Nucleus accumbens (tissue), 56 donors: ENCODE data around the gene NFATC1.

Experiments
- DNase-seq, 56 donors: peaks; one replicate each; lab custom pipeline; 2025; lab: John Stamatoyannopoulos, UW

Gene NFATC1

DNA sequence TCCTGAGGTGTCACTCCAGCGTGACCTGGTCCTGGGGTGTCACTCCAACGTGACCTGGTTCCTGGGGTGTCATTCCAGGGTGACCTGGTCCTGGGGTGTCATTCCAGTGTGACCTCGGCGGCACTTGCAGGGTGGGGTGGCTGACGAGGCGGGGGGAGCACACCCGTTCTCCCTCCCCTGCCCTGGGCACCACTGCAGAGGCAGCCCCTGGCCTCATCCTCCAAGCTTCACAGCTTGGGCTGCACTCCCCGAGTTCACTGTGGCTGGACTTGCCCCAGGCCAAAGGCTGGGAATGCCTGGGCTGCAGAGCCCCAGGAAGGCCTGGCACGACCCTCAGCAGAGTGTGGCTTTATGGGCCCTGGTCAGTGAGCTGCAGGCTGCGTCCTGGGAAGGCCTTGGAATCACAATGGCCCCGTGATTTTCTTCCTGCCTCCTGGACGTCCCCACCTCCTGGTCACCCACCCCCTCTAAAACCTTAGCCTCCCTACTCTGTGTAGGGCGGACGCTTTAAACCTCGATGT, 88.3 kb downstream of the NFATC1 start:
- no peak for DNase-seq

DNA sequence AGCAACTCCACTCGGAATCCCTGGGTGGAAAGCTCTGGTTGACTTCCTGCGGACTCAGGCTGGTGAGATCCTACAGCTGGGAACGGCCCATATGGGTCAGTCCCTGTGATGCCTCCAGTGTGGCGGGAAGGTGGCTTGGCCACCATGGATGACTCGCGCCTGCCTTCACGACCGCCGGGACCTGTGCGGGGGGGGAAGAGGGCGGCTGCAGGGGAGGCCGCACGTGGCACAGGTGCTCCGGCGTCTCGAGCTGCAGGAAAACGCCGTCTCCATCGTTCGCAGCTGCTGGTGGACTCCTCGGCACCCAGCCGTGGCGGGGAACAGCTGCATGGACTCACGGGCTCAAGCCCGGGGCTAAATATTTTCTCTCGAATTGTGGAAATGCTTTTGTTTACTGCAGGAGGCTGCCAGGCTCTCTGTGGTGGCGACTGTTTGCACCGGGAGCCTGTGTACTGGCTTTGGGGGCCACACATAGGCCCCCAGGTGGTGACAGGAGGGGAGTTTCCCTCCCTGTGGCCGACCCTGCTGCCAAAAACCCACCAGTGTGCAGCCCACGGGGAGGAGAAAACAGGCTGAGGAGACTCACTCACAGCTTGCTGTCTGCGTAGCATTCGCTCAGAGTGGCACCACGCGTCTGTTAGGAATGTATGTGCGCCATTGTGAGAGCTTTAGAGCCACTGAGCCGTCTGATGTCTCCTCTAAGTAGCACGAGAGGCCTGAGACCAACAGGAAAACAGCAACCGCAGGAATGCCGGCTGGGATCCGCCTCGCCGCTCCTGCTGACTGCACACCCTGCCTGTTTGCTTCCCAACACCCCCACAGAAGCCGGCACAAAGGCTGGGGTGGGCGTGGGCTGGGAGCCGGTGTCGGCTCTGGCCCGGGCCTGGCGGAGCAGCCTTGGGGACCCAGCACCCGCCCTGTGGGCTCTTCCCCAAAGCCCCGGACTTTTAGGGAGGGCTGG, 89.2 kb downstream of the NFATC1 start:
- DNase-seq: no peak

DNA sequence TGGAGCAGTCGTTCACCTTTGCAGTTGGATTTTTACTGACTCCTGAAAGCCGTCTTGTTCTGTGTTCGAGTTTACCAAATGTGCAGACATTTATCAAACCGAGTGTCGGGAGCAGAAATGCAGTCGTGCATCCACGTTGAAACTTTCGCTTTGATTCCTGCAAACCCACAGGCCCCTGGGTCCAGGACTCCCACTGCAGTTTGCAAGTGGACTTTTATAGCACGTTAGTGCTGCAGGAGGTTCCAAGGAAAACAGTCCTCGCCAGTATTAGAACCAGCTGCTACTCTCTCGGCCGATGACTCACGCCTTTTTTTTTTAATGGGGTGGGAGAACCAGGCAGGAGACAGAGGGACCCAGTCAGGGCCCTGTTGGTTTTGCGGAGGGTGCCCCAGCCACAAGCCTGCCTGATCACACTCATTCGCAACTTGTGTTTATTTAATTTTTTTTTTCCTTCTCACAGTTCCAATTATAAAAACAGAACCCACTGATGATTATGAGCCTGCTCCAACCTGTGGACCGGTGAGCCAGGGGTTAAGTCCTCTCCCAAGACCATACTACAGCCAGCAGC, 90.1 kb downstream of the NFATC1 start:
- DNase-seq: no peak

DNA sequence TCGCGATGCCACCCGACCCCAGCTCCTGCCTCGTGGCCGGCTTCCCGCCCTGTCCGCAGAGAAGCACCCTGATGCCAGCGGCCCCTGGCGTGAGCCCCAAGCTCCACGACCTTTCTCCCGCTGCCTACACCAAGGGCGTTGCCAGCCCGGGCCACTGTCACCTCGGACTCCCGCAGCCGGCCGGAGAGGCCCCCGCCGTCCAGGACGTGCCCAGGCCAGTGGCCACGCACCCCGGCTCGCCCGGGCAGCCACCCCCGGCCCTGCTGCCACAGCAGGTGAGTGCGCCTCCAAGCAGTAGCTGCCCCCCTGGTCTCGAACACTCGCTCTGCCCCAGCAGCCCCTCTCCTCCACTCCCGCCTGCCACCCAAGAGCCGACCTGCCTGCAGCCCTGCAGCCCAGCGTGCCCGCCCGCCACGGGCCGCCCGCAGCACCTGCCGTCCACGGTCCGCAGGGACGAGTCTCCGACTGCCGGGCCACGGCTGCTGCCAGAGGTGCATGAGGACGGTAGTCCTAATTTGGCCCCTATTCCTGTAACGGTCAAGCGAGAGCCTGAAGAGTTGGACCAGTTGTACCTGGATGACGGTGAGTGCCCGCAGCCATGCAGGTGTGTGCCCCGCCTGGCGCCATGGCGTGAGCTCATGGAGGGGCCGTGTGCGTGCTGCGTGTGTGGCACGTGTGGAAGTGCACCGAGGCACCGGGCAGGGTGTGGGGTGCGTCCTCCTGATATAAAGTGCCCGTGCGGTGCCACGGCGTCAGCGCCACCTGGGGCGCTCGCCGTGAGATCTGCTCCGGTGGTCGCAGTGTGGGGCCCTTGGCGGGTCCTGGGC, 90.8 kb downstream of the NFATC1 start:
- DNase-seq: no peak

DNA sequence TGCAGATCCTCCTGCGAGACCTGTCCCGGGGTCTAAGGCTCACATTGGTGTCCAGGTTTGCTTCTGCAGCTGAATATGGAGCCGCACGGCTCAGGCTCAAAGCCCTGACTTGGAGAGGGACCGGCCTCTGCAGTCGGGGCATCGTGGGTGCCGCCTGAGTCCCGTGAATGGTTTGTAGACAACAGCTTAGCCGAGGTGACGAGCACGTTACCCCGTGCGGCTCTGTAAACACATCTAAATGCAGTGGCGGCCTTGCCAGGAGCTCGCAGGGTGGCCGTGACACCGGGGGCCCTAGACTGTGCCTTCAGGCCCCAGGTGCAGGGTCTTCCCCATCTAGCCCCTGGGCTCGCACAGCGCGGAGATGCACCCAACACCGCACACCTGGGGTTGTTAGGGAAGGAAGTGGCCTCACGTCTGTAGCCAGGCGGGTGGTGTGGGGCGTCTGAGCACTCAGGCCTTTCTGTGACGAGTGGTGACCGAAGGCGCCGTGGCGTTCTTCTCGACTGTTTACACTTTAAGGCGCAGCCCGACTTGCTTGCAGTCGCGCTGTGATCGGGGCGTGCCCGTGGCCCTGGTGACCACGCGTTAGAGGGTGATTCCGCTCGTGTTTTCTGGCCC, 91.6 kb downstream of the NFATC1 start:
- DNase-seq: no peak

DNA sequence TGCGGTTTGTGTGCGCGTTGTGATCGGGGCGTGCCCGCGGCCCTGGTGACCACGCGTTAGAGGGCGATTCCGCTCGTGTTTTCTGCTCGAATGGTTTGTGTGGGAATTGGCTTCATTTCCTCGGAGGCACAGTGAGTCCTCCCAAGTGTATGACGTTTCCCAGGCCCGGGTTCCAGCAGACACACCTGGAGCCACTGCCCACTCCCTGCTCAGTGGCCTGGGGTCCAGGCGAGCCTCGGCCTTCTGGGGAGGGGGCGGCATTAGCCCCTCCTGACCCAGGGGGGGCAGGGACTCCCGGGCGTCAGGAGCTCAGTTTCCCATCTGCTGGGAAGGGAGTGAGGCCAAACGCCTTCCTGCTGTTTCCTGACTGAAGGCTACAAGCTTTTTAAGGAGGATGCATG, 92.1 kb downstream of the NFATC1 start:
- DNase-seq: no peak

DNA sequence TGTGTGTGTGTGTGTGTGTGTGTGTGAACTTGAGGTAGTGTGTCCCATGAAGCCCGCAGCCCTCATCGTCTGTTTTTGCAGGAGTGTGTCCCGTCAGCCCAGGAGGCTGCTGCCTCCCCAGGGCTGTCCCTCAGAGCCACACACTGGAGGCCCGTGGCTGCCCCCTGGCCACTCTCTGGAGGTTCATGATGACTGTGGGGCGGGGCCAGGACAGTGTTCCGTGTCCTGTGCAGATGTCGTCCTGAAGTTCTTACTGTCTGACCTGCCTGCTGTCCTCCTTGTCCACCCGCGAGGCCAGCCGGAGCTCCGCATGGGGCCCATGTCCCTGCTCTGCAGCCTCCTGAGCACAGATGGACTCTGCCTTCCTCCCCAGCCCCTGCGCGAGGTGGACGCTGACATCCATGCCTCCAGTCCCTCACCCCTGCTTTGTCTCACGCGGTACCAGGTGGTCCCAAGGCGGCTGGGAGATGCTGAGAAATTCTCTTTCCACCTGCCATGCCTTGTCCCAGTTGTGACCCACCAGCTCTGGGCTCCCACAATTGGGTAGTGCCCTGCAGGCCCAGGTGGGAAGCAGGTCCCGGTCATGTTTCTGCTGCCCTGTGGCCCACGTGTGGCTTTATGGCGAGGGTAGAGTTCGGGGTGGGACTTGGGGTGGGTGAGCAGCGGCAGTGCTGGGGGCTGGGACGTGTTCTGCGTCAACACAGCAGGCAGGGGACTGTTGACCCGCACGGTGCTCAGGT, 92.8 kb downstream of the NFATC1 start:
- no peak for DNase-seq

DNA sequence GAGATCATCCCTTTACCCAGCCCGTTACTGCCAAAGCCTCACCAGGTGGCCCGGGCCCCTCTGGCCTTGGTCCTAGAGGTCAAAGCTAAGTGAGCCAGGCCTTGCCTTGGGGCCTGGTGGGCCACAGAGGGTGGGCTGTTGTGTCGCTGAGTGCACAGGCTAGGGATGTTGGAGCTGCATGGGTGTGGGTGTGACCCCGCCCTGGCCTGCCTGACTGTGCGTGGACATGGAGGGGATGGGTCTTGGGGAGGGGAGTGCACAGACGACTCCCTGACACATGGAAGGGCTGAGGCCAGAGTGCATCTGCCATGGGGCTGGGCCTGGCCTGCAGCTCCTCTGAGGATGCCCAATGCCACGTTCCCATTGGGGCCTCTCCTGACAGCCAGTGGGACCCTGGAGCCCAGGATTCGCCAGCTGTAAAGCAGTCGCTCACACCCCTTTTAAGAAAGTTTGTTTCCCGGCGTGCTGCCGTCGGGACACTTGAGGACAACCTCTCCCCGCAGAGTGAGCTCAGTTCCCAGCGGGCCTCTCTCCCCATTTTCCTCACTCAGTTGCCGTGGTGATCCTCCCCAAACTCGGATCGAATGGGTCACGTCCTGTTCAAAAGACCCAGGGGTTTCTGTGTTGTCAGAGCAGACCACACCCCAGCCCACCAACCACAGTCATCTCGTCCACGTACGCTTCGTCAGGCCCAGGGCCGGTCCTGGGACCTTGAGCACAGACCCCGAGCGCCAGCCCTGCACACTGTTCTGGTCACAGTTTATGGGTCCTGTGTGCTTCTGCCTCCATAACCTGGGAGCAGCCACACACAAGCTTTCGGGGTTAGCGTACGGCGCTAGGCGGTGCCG, 93.5 kb downstream of the NFATC1 start:
- DNase-seq: no peak

DNA sequence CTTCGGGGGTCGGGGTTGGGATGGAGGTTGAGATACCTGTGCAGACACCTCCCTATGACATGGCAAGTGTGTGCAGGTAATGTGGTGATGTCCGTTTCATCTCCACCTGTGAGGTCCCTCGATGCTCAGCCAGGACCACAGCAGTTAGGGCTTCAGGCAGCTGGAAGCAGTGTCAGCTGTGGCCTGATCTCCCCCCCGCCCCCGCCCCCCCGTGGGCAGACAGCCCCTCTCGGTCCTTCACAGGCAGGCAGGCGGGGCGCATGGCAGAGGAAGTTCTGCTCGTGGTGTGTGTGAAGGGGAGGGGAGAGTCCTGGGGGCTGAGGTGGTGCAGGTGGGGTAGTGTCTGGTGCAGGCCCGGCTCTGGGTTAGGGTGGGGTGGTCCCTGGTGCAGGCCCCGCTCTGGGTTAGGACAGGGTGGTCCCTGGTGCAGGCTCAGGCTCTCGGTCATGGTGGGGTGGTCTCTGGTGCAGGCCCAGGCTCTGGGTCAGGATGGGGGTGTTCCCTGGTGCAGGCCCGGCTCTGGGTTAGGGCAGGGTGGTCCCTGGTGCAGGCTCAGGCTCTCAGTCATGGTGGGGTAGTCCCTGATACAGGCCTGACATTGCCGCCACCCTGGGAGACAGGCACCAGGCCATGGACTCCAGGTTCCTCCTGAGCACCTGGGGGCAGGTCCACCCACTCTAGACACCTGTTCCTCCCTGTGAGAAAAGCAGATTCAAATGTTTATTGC, 94.3 kb downstream of the NFATC1 start:
- DNase-seq: no peak

DNA sequence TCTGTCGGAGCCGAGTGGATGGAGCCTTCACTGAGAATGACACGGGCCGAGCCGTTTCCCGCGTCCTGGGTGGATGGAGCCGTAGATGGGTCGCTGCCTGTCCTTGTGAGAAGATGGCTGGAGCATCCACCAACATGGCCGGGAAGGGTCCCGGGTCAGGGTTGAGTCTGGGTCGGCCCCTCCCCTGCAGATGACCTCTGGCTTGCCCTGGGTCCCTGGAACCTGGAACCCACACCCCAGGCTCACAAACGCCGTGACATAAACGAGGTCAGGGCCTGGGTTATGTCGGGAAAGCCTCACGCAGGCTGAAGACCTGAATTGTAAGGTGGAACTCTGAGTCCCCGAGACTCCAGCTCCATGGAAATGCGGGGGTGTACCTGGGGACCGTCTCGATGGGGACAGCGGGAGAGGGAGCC, 94.9 kb downstream of the NFATC1 start:
- no peak for DNase-seq

DNA sequence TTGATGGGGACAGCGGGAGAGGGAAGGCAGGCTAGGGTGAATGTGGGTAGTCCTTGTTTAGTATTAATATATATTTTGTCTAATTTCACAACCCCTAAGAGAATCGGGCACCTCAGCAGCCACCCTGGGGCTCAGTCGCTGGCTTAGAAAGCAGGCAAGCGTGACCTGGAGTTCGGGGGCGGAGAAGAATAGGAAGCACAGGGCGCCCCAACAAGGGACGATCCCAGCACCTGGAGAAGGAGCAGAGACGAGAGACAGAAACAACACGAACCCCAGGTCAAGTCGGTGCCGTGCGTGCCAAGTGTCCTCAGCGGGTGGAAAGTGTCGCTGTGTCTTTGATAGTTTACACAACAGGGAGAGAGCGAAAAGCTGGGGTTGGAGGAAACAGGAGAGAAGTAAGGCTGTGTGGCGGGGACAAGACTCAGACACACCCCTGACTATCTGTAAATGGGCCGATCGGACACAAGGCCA, 95.4 kb downstream of the NFATC1 start:
- no peak for DNase-seq

DNA sequence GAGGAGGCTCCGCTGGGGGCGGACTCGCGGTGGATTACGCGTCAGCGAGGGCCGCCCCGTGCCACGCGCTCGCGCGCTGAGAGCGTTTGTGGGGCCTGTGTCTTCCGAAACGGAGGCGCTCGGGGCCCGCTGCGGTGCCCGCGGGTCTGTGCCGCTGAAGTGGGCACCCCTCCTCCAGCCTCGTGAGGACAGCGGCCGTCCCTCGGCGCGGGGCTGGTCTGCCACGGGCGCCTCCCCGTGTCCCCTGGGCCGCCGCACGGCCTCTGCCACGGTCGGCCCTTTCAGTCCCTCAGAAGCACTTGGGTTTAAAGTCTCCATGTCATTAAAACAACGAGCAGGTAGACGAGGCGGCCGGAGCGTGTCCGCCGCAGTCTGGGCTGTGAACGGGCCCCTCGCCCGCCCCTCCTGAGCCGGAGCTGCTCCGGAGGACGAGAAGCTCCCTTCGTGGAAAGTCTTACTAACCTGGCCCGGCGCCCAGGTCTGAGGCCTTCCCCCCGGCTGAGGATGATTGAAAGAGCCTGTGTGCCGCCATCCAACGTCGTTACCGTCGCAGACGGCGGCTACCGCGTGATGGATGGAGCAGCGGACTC, 97.6 kb downstream of the NFATC1 start:
- no peak for DNase-seq

DNA sequence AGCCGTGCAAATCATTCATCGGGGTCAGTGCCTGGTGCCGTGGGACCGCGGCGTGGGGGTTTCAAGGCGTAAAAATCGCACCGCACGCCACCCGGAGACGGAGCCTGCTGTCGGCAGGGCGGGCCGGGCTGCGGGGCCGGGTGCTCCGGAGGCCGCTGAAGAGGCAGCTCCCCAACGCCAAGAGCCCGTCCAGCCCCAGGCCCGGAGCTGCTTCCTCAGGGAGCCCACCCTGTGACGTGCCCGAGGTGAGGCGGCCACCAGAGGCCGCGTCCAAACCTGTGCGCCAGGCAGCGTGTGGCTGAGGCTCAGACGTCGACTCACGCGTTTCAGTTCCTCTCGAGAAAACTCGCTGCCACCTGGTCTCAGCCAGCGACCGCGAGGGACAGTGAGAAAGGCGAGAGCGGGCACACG, 98.1 kb downstream of the NFATC1 start:
- no peak for DNase-seq

DNA sequence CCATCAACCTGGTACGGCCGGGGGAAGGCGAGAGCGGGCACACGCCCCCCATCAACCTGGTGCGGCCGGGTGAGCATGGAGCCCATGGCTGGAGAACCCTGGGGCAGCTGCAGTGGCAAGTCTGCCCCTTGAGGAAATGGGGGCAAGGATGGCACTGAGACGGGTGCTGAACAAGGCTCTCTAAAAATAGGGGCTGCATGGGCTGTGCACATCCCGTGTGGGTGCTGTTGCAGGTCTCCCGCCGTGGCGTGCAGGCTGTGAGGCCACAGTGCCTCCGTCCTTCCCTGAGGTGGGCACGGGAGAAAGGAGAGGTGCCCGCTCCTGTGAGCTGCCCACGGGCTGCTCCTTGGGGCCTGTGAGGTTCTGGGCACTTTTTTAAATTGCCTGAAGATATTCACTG, 99.2 kb downstream of the NFATC1 start:
- DNase-seq: no peak

DNA sequence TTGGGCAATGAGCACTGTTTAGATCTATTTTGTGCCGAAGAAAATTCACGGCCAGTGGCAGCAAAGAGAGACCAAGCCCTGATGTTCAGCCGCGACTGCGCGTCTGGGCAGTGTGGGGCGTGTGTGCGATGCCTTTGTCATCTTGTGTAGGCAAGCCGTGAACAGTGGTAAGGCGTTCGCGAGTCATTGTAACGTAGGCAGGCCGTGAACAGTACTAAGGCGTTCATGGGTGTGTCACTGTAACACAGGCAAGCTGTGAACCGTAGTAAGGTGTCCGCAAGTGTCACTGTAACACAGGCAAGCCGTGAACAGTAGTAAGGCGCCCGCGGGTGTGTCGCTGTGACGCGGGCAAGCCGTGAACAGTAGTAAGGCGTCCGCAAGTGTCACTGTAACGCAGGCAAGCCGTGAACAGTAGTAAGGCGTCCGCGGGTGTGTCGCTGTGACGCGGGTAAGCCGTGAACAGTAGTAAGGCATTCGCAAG, 99.9 kb downstream of the NFATC1 start:
- no peak for DNase-seq

DNA sequence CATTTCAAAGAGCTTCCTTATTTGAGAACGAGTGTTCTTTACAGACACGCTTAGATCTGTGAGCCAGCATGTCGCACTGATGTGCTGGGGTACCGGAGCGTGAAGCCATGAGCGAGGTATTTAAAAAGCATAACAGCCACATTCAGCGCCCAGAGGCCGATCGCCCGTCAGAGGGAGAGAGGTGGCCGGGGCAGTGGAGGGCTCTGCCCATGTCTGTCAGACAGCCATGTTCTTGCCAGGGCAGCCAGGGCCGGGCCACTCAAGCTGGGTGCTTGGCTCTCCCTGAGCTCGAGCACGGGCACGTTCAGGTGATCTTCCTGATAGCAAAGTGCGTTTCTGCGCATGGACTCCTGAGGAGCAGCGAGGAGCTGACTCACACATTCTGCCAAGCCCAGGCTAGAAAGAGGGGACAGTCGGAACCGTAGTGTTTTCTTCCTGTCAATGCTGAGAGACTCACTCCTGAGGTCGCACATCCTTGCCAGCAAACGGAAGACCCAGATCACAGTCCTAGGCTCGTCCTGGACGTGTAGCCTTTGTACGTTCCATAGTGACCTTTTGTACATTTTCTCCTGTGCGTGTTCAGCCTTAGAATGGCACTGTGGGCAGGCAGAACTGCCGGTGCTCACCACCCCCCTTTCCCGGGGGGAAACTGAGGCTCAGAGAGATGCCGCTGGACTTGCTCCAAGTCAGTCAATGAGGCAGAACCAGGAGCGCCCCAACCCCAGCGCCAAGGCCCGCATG, 100.7 kb downstream of the NFATC1 start:
- no peak for DNase-seq
